Measurements from ENCODE around the gene THAP10. TPM values are rescaled to one million over a fixed set of nuclear protein-coding genes. Genes with fewer than 3 reads are reported as not detected.

THAP10 gene
- total RNA-seq, 6 donors from 2014 or later: 1.6 to 4.0 (median 2.1) TPM

DNA sequence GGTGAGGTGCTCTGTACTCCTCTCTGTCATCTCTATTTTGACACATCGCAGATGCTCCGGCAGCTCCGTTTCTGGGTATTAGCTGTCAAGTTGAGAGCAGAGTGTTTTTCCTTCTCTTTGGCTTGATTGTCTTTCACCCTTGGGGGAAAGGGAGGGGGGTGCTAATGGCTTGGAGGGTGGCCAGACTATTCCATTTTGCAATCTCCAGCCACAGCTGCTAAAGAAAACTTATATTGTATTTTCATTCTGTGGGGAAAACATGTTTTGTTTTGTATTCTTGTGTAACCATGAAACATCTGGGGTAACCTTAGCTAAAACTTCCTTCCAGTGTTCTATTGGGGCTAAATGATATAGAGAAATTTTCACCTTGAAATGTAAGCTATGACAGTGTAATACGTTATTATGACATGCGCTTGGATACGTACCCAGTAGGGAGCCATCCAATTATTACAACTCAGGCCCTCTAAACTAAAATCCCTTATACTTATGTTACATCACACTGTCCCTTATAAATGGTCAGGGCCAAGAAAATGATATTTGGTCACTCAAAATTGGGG is 24.2 kb downstream of the THAP10 start:
- DNase-seq (no peak), ATAC-seq (ENCODE audit: low FRiP score in 2 of 2) (peak in 1 of 2 donors; percentile 69)
- Histone ChIP-seq H3K27ac (peak overlapping the region in 1 of 4 donors; percentile 5), H3K4me1 (peaks cover 0 to 6% (median 0%) of the 10 kb centered on the region in 4 donors), H3K9me3 (no peaks in the 10 kb centered on the region), H3K4me3 (no peak overlapping the region), H3K36me3 (no peaks in the 10 kb centered on the region), H3K27me3 (no peaks in the 10 kb centered on the region)
- 60 to 65% methylated on average over 6 of the region's 6 CpGs for WGBS, 2 donors
- TF ChIP-seq POLR2AphosphoS5 (IDR thresholded peaks at IDR 0.05): no peak
- TF ChIP-seq POLR2A (IDR thresholded peaks at IDR 0.05): no peak
- no peak for TF ChIP-seq EP300 (IDR thresholded peaks at IDR 0.05)
- TF ChIP-seq, protein P1, sequence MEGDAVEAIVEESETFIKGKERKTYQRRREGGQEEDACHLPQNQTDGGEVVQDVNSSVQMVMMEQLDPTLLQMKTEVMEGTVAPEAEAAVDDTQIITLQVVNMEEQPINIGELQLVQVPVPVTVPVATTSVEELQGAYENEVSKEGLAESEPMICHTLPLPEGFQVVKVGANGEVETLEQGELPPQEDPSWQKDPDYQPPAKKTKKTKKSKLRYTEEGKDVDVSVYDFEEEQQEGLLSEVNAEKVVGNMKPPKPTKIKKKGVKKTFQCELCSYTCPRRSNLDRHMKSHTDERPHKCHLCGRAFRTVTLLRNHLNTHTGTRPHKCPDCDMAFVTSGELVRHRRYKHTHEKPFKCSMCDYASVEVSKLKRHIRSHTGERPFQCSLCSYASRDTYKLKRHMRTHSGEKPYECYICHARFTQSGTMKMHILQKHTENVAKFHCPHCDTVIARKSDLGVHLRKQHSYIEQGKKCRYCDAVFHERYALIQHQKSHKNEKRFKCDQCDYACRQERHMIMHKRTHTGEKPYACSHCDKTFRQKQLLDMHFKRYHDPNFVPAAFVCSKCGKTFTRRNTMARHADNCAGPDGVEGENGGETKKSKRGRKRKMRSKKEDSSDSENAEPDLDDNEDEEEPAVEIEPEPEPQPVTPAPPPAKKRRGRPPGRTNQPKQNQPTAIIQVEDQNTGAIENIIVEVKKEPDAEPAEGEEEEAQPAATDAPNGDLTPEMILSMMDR (IDR thresholded peaks at IDR 0.05): no peak

DNA sequence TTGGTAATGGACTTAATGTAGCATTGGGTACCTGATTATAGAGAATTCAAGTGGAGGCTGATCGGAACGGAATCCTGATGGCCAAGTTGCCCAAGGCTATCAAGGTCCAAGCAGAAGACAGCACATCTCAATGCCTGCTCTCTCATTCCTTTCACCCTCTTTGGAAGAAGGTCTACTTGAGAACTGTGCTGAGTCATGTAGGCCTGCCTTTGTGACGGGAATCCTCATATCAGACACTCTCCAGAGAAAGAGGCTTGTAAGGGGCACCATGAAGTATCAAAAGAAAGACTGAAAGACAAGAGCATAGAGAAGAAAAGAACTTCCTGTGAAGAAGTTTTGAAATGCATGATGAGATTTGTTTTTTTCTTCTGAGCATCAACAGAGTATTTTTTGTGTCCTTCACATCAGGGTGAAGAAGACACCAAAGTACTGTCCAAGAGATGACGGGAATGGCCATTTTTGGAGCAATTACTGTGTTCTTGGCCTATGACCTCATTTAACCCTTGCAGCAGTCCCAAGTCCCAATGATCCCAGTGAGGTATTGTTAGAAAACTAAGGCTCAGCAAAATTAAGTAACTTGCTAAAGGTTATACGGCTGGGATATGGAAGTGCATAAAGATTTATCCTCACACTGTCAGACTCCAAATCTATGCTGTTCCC is 25.1 kb downstream of the THAP10 start:
- Histone ChIP-seq H3K27ac (no peak overlapping the region), H3K36me3 (no peaks in the 10 kb centered on the region), H3K27me3 (no peaks in the 10 kb centered on the region), H3K4me3 (no peak overlapping the region), H3K9me3 (no peaks in the 10 kb centered on the region), H3K4me1 (peaks cover 0 to 6% (median 0%) of the 10 kb centered on the region in 4 donors)
- TF ChIP-seq, protein P1 (IDR thresholded peaks at IDR 0.05): no peak
- TF ChIP-seq EP300 (IDR thresholded peaks at IDR 0.05): no peak
- no peak for TF ChIP-seq POLR2AphosphoS5 (IDR thresholded peaks at IDR 0.05)
- no peak for TF ChIP-seq POLR2A (IDR thresholded peaks at IDR 0.05)
- no peak for ATAC-seq (ENCODE audit: low FRiP score in 2 of 2)
- 89 to 91% methylated on average over 5 of the region's 5 CpGs for WGBS, 2 donors
- DNase-seq: no peak

DNA sequence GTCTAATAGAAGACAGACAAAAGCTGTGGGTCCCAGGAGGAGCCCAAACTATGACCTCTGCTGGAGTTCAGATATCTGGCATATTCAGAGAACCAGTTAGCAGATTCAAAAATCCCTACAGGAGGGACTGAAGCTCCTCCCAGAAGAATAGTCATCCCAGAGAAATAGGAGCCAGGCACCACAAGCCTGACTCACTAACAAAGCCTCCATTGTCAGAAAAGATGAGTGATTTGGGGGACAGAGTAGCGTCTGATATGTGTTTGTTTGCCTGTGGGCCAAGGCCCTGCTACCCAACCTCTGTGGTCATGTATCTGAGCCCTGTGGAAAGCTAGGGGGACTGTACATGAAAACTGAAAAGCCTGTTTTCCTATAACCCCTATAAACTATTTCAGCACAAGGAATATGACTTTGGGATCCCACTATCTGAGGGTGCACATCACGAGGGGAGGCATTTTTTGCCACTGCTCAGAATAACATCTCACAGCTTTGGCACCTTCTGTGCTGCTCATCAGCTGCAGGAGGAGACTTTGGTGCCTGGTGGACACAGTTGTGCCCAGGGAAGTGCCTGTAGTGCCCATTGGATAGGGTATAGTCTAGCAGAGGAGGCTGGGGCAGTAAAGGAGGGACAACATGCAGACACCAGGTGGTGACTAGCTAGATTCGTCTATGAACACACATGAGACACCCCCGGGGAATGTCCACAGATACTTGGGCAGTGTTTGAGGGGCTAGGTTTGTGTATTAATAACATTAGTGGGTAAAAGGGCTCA is 28.6 kb downstream of the THAP10 start:
- TF ChIP-seq POLR2A (IDR thresholded peaks at IDR 0.05) (no peak), POLR2AphosphoS5 (IDR thresholded peaks at IDR 0.05) (no peak)
- H3K4me1 ChIP-seq: peaks cover 0 to 8% (median 5%) of the 10 kb centered on the region in 4 donors
- ATAC-seq (ENCODE audit: low FRiP score in 2 of 2): peak in 1 of 2 donors; percentile 79
- no peak for DNase-seq
- H3K27ac ChIP-seq: no peak overlapping the region
- H3K9me3 ChIP-seq: no peaks in the 10 kb centered on the region
- H3K27me3 ChIP-seq: no peaks in the 10 kb centered on the region
- no peak overlapping the region for H3K4me3 ChIP-seq
- H3K36me3 ChIP-seq: no peaks in the 10 kb centered on the region
- 71 to 86% methylated on average over 3 to 4 of the region's 4 CpGs for WGBS, 2 donors

DNA sequence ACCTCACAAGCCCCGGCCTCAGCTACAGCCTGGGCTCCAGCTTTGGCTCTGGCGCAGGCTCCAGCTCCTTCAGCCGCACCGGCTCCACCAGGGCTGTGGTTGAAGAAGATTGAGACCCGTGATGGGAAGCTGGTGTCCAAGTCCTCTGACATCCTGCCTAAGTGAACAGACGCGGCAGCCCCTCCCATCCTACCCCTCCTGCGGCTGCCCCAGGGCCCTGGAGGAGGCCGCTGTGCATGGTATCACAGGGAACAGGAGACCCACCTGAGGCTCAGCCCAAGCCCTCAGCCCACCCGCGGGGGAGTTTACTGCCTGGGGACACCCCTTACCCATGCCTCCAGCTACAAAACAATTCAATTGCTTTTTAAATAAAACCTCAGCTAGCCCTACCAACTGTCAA is 32.2 kb downstream of the THAP10 start:
- TF ChIP-seq POLR2A (IDR thresholded peaks at IDR 0.05): no peak
- TF ChIP-seq, protein P1 (IDR thresholded peaks at IDR 0.05): no peak
- no peak for TF ChIP-seq EP300 (IDR thresholded peaks at IDR 0.05)
- TF ChIP-seq POLR2AphosphoS5 (IDR thresholded peaks at IDR 0.05): no peak
- DNase-seq (peak in 1 of 2 donors; percentile 61), ATAC-seq (ENCODE audit: low FRiP score in 2 of 2) (no peak)
- H3K36me3 ChIP-seq: no peaks in the 10 kb centered on the region
- 88 to 92% methylated on average over 6 to 10 of the region's 11 CpGs for WGBS, 2 donors
- no peaks in the 10 kb centered on the region for H3K9me3 ChIP-seq
- no peaks in the 10 kb centered on the region for H3K27me3 ChIP-seq
- peaks cover 3 to 18% (median 3%) of the 10 kb centered on the region in 4 donors for H3K4me1 ChIP-seq
- H3K4me3 ChIP-seq: no peak overlapping the region
- H3K27ac ChIP-seq: no peak overlapping the region

DNA sequence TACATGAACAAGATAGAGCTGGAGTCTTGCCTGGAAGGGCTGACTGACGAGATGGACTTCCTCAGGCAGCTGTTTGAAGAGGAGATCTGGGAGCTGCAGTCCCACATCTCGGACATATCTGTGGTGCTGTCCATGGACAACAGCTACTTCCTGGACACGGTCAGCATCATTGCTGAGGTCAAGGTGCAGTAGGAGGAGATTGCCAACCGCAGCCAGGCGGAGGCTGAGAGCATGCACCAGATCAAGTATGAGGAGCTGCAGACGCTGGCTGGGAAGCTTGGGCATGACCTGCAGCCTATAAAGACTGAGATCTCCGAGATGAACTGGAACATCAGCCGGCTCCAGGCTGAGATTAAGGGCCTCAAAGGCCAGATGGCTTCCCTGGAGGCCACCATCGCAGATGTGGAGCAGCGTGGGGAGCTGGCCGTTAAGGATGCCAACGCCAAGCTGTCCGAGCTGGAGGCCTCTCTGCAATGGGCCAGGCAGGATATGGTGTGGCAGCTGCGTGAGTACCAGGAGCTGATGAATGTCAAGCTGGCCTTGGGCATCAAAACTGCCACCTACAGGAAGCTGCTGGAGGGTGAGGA is 32.8 kb downstream of the THAP10 start:
- DNase-seq (no peak), ATAC-seq (ENCODE audit: low FRiP score in 2 of 2) (no peak)
- TF ChIP-seq, protein P1 (IDR thresholded peaks at IDR 0.05): no peak
- TF ChIP-seq POLR2AphosphoS5 (IDR thresholded peaks at IDR 0.05) (no peak), POLR2A (IDR thresholded peaks at IDR 0.05) (no peak), EP300 (IDR thresholded peaks at IDR 0.05) (no peak)
- Histone ChIP-seq H3K36me3 (no peaks in the 10 kb centered on the region), H3K4me3 (no peak overlapping the region), H3K27me3 (peaks cover 0 to 2% (median under 1%) of the 10 kb centered on the region in 4 donors), H3K27ac (no peak overlapping the region), H3K9me3 (no peaks in the 10 kb centered on the region), H3K4me1 (peaks cover 3 to 22% (median 6%) of the 10 kb centered on the region in 4 donors)
- 87 to 94% methylated on average over 14 of the region's 14 CpGs for WGBS, 2 donors

Measured in upper lobe of left lung (tissue), 6 donors.